Stomach (tissue), 9 donors: ENCODE data around the gene SNX30. TPM values are rescaled to one million over a fixed set of nuclear protein-coding genes. Genes with fewer than 3 reads are reported as not detected.

Experiments
- DNase-seq, 2 donors: peaks; one replicate each; pipeline versions ENCODE4 v3.0.0 to v3.0.0-alpha.2; 2013 to 2019
- H3K27ac ChIP-seq, 5 donors: fragments of 200-600 bp in 4 of 5; sonication (generic) in 4 of 5; one replicate each; pipeline ENCODE4 v1.5.1; 2013 to 2019; ENCODE audit warnings: mild to moderate bottlenecking in 1 of 5, moderate library complexity in 1 of 5
- H3K27me3 ChIP-seq, 3 donors: fragments of 200-600 bp; sonication (generic); one replicate each; pipeline ENCODE4 v1.5.1; 2017 to 2019; ENCODE audit warnings: mixed run types in 1 of 3
- H3K36me3 ChIP-seq, 4 donors: fragments of 200-600 bp; sonication (generic); 1 replicate in 3 of 4; 2 replicates in 1 of 4; pipeline ENCODE4 v1.5.1; 2016 to 2019
- H3K4me1 ChIP-seq, 4 donors: fragments of 200-600 bp; sonication (generic); one replicate each; pipeline ENCODE4 v1.5.1; 2016 to 2019
- H3K4me3 ChIP-seq, 4 donors: fragments of 200-600 bp; sonication (generic) in 3 of 4; one replicate each; pipeline ENCODE4 v1.5.1; 2016 to 2019; ENCODE audit warnings: mild to moderate bottlenecking in 1 of 4
- H3K9me3 ChIP-seq, 4 donors: fragments of 200-600 bp; sonication (generic); one replicate each; pipeline ENCODE4 v1.5.1; 2016 to 2019
- EP300 ChIP-seq: sonication (generic); formaldehyde crosslinking; IDR thresholded peaks from one replicate; pipeline ENCODE4 v1.6.1; 2017; ENCODE audit warnings: antibody characterized with exemption
- POLR2A ChIP-seq, 4 donors: fragments of 450-650 bp; IDR thresholded peaks; one replicate each; pipeline ENCODE4 v1.6.1; 2016; ENCODE audit warnings: antibody characterized with exemption in 4 of 4, control low read depth in 2 of 4, mild to moderate bottlenecking in 1 of 4, moderate library complexity in 1 of 4
- POLR2AphosphoS5 ChIP-seq, 3 donors: sonication (generic); formaldehyde crosslinking; IDR thresholded peaks; one replicate each; pipeline ENCODE4 v1.6.1; 2016; ENCODE audit warnings: antibody characterized with exemption in 3 of 3
- WGBS, 5 donors: extraction: QIAGEN DNeasy Blood & Tissue Kit in 3 of 5; methylation state at CpG; one replicate each; pipeline versions ENCODE4 v1.1.5 to v1.1.7; 2013 to 2018; 5-methylcytosine and 5-hydroxymethylcytosine counted together
- intact Hi-C: fragments of 100-400 bp; cut with DNase I; formaldehyde crosslinking; loops from one replicate; pipeline ENCODE4 v1.15.1; 2023; ENCODE audit warnings: low total_unique reads
- polyA plus RNA-seq, 3 donors: library from polyadenylated mRNA; stranded (reverse); fragments of 200-250 nt; gene quantifications; one replicate each; pipeline ENCODE4 v1.2.3, GENCODE V29; 2013
- total RNA-seq, 5 donors: library from RNA; depleted of rRNA; stranded (reverse); fragments of >200 nt; gene quantifications; one replicate each; pipeline versions ENCODE4 v1.1.0 to v1.2.3, GENCODE V29; 2014 to 2016
- TF ChIP-seq, protein P1 (sequence below), 7 experiments: fragments of 450-650 bp in 4 of 7; fragments of 200-600 bp in 3 of 7; sonication (generic) in 3 of 7; IDR thresholded peaks; one replicate each; pipeline ENCODE4 v1.5.1; 2016 to 2019; ENCODE audit warnings: antibody characterized with exemption in 7 of 7, control low read depth in 2 of 7, mild to moderate bottlenecking in 1 of 7
- donor health status: healthy with polysubstance abuse.
- donor health status: Bipolar disorder and iron deficiency.
- donor health status: healthy.

The SNX30 gene
- total and polyA plus RNA-seq, 8 donors, result 1.2 to 37.1 (median 5.3) TPM

DNA sequence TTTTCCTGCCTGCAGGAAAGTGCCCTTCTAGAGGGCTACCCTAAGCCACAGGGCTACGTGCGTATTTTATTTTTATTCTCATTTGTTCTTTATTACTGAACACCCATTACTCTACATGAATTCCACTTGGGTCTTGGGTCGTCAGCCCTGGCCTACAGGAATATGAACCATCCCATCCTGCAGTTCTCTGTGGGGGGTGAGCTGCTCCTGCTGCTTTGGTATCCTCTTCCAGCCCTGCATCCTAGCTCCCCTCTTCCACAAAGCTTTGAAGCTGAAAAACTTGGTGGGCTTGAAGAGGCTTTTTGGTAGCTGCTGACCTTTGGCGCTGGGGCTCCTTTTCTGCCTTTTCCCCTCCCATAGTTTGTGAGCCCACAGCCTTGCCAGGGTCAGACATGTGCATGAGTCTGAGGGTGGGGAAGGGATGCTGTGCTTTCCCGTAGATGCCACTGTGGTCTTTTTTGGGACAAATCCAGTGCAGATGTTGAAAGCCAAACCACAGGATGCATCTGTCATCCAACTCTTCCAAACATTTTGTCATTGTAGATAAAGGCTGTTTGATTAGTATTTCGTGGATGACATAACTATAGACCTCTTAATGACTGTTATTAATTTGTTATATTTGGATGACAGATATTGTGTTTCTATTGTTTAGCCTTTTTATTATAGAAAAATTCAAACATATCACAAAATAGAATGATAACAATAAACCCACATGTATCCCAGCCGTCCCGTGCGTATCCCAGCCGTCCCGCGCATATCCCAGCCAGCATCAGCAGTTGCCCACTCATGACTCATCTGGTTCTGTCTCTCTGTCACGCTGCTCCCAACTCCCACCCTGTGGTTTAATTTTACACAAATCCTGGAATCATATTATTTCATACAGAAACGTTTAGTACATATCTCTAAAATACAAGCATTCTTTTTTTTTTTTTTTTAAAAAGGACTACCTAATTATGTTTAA, 96.2 kb downstream of the SNX30 start:
- no peak for TF ChIP-seq POLR2AphosphoS5 (IDR thresholded peaks at IDR 0.05)
- TF ChIP-seq POLR2A (IDR thresholded peaks at IDR 0.05), result no peak
- TF ChIP-seq EP300, result no peak
- TF ChIP-seq, protein P1, sequence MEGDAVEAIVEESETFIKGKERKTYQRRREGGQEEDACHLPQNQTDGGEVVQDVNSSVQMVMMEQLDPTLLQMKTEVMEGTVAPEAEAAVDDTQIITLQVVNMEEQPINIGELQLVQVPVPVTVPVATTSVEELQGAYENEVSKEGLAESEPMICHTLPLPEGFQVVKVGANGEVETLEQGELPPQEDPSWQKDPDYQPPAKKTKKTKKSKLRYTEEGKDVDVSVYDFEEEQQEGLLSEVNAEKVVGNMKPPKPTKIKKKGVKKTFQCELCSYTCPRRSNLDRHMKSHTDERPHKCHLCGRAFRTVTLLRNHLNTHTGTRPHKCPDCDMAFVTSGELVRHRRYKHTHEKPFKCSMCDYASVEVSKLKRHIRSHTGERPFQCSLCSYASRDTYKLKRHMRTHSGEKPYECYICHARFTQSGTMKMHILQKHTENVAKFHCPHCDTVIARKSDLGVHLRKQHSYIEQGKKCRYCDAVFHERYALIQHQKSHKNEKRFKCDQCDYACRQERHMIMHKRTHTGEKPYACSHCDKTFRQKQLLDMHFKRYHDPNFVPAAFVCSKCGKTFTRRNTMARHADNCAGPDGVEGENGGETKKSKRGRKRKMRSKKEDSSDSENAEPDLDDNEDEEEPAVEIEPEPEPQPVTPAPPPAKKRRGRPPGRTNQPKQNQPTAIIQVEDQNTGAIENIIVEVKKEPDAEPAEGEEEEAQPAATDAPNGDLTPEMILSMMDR (IDR thresholded peaks at IDR 0.05), result no peak
- peaks cover under 1 to 13% (median 4%) of the 10 kb centered on the region in 4 donors for H3K4me1 ChIP-seq
- H3K9me3 ChIP-seq, result no peaks in the 10 kb centered on the region
- intact Hi-C loops, result no loop called here
- WGBS, 5 donors, result 71 to 82% (median 76%) methylated on average over 14 of the region's 14 CpGs
- no peak for DNase-seq
- no peaks in the 10 kb centered on the region for H3K27me3 ChIP-seq
- H3K27ac ChIP-seq, result no peak overlapping the region
- H3K36me3 ChIP-seq, result peaks cover 7 to 20% (median 18%) of the 10 kb centered on the region in 4 donors
- no peak overlapping the region for H3K4me3 ChIP-seq

DNA sequence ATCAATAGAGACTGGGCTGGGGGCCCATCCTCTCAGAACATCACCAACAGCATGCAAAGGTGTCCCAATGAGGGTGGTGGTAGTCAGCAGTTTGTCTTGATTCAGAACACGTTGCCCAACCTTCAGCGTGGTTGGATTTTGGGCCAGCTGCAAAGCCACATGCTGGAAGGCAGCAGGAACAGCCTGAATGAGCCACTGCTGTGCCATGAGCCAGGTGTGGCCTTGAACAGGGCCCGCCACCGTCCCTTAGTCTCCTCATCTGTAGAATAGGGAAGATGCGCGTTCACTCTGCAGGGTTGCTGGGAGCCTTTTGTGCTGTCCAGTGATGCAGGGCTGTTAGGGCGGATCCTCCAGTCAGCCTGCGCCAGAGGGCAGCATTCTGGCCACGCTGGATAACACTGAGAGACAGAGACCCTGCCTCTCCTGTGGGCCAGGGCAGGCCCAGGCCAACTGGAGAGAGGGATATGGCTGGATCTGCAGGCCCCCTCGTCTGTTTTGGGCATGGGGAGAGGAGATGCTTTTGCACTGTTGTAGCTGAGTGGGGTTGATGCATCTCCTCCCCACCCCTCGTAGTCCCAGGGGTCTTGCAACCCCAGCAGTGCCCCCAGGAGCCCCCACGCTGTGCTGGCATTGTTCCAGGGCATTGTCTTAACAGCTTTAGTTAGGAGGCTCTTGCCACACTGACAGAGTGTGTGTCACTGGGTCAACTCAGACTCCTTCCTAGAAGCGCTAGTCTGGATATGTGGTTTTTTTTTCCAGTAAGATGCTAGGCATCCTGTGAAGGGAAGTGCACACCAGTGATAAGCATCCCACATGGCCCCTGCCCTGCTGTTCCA, 98.0 kb downstream of the SNX30 start:
- peaks cover 7 to 37% (median 34%) of the 10 kb centered on the region in 4 donors for H3K36me3 ChIP-seq

DNA sequence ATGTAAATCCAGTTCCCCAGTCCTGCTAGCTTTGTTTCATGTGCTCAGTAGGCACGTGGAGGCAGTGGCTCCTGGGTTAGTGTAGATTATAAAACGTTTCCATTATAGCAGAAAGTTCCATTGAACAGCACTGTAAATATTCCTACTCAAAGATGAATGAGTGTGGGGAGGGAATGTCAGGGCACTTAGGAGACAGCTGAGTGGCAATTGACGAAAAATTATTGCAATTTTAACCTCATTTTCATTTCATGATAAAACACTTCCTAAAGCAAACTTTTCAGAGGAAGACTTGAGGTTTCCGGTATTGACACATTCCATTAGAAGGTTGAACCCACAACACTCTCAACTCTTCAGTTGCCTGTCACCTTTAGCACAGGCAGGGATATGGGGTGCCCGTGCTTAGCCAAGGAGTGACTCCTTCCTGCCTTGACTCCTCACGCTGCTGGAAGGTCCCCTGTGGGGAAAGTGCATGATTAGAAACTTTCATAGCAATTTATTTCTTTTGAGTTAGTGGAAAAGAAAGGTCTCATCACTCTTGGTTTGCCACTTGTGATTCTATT, 98.9 kb downstream of the SNX30 start:
- DNase-seq, result no peak
- no peak for TF ChIP-seq POLR2AphosphoS5 (IDR thresholded peaks at IDR 0.05)
- no peak for TF ChIP-seq POLR2A (IDR thresholded peaks at IDR 0.05)
- TF ChIP-seq, protein P1 (IDR thresholded peaks at IDR 0.05), result no peak
- no peak for TF ChIP-seq EP300
- peaks cover 0 to 9% (median 0%) of the 10 kb centered on the region in 4 donors for H3K4me1 ChIP-seq
- H3K4me3 ChIP-seq, result no peak overlapping the region
- no peak overlapping the region for H3K27ac ChIP-seq
- H3K9me3 ChIP-seq, result no peaks in the 10 kb centered on the region
- WGBS, 5 donors, result 65 to 82% (median 71%) methylated on average over 6 of the region's 6 CpGs
- peaks cover 7 to 45% (median 41%) of the 10 kb centered on the region in 4 donors for H3K36me3 ChIP-seq
- H3K27me3 ChIP-seq, result no peaks in the 10 kb centered on the region
- intact Hi-C loops, result no loop called here

More for the DNA sequence above, 98.0 kb downstream of the SNX30 start:
- peaks cover 0 to 12% (median 0%) of the 10 kb centered on the region in 4 donors for H3K4me1 ChIP-seq
- H3K4me3 ChIP-seq, result no peak overlapping the region
- TF ChIP-seq POLR2AphosphoS5 (IDR thresholded peaks at IDR 0.05) (no peak), EP300 (no peak), POLR2A (IDR thresholded peaks at IDR 0.05) (no peak)
- TF ChIP-seq, protein P1 (IDR thresholded peaks at IDR 0.05), result no peak
- intact Hi-C loops, result no loop called here
- H3K9me3 ChIP-seq, result no peaks in the 10 kb centered on the region
- WGBS, 5 donors, result 84 to 89% (median 87%) methylated on average over 10 to 13 of the region's 13 CpGs
- no peak for DNase-seq
- no peak overlapping the region for H3K27ac ChIP-seq
- H3K27me3 ChIP-seq, result no peaks in the 10 kb centered on the region

DNA sequence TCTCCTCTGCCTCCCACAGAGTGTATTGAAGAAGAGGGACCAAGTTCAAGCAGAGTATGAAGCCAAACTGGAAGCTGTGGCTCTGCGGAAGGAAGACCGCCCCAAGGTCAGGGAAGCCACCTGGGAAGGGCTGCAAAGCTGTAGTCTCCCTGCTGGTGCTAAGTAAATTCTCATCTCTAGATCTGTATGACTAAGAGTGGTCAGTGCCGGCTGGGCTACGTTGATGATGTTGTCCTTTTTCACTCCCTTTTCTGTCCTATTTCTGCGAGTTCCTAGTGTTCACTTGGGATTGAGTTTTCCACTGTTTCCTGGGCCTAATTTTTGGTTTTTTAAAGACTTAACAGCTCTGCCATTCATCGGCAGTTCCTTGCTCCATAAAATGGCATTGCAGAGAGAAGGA, 100.3 kb downstream of the SNX30 start:
- no peak for TF ChIP-seq EP300
- TF ChIP-seq, protein P1 (IDR thresholded peaks at IDR 0.05), result no peak
- no peak for TF ChIP-seq POLR2A (IDR thresholded peaks at IDR 0.05)
- no peak for TF ChIP-seq POLR2AphosphoS5 (IDR thresholded peaks at IDR 0.05)
- 93 to 98% (median 96%) methylated on average over 6 of the region's 6 CpGs for WGBS, 5 donors
- Histone ChIP-seq H3K9me3 (no peaks in the 10 kb centered on the region), H3K27ac (no peak overlapping the region), H3K4me3 (no peak overlapping the region), H3K36me3 (peaks cover 7 to 48% (median 41%) of the 10 kb centered on the region in 4 donors), H3K27me3 (no peaks in the 10 kb centered on the region), H3K4me1 (no peaks in the 10 kb centered on the region)
- intact Hi-C loops, result no loop called here
- DNase-seq, result no peak
